IMR-90 (cell line): ENCODE measurements around the gene MEGF6. TPM values are rescaled to one million over a fixed set of nuclear protein-coding genes. Genes with fewer than 3 reads are reported as not detected.

Experiments
- ATAC-seq: fragments of 200-7000 bp; cut with Tn5 transposase; 2 replicates; pipeline ENCODE4 v1.9.1; 2020; ENCODE audit warnings: low read depth, mild to moderate bottlenecking, moderate library complexity
- BruUV-seq: library from RNA; stranded (reverse); fragments of 400-500 nt; replicated peaks from 2 replicates; lab custom pipeline; 2021; lab: Mats Ljungman, UMichigan
- CTCF ChIA-PET: fragments of 300-600 bp; formaldehyde crosslinking; extraction: SDS; loops from one replicate; lab custom pipeline; 2021; ENCODE audit warnings: antibody characterized with exemption; lab: Yijun Ruan, JAX
- POLR2A ChIA-PET: fragments of 300-600 bp; sonication (Branson Sonifier 250); formaldehyde crosslinking; loops from one replicate; lab custom pipeline; 2022; ENCODE audit warnings: antibody characterized with exemption; ENCODE audit not compliant: unreplicated experiment; lab: Charles Lee
- DNase-seq: peaks from one replicate; pipeline ENCODE4 v3.0.0; 2013
- H2AFZ ChIP-seq: replicated peaks from 2 replicates; pipeline ENCODE3; 2013; ENCODE audit warnings: low read length, mild to moderate bottlenecking; ENCODE audit not compliant: poor library complexity
- H2AK5ac ChIP-seq: 2 replicates; pipeline ENCODE4 v1.6.1; 2013; ENCODE audit warnings: low read depth, low read length, inconsistent platforms
- H2AK9ac ChIP-seq: replicated peaks from 2 replicates; pipeline ENCODE3; 2013; ENCODE audit warnings: mild to moderate bottlenecking, low read depth, low read length, moderate library complexity; ENCODE audit not compliant: poor library complexity
- H2BK120ac ChIP-seq: 2 replicates; pipeline ENCODE4 v1.6.1; 2013; ENCODE audit warnings: low read depth, low read length, inconsistent platforms
- H2BK15ac ChIP-seq: 3 replicates; pipeline ENCODE4 v1.6.1; 2013; ENCODE audit warnings: low read depth, low read length, inconsistent platforms
- H2BK20ac ChIP-seq: 2 replicates; pipeline ENCODE4 v1.6.1; 2013; ENCODE audit warnings: low read depth, mild to moderate bottlenecking, inconsistent platforms, low read length, moderate library complexity
- H2BK5ac ChIP-seq: 2 replicates; pipeline ENCODE4 v1.6.1; 2013; ENCODE audit warnings: mild to moderate bottlenecking, low read depth, low read length, inconsistent platforms; ENCODE audit not compliant: poor library complexity, severe bottlenecking
- H3K14ac ChIP-seq: replicated peaks from 2 replicates; pipeline ENCODE4 v1.6.1; 2013; ENCODE audit warnings: low read depth, low read length, inconsistent platforms
- H3K18ac ChIP-seq: 2 replicates; pipeline ENCODE4 v1.6.1; 2013; ENCODE audit warnings: low read depth, low read length, control low read depth
- H3K23ac ChIP-seq: 2 replicates; pipeline ENCODE4 v1.6.1; 2013; ENCODE audit warnings: low read depth, low read length, inconsistent platforms
- H3K27ac ChIP-seq: 2 replicates; pipeline ENCODE4 v1.5.1; 2013; ENCODE audit warnings: mild to moderate bottlenecking, control low read depth, low read length; ENCODE audit not compliant: insufficient read depth
- H3K27me3 ChIP-seq: 2 replicates; pipeline ENCODE4 v1.6.1; 2013; ENCODE audit warnings: low read length; ENCODE audit not compliant: control insufficient read depth, insufficient read depth
- H3K36me3 ChIP-seq: 2 replicates; pipeline ENCODE4 v1.6.1; 2013; ENCODE audit warnings: low read length, mixed read lengths; ENCODE audit not compliant: control insufficient read depth, insufficient read depth
- H3K4ac ChIP-seq: 2 replicates; pipeline ENCODE4 v1.6.1; 2013; ENCODE audit warnings: low read depth, low read length, inconsistent platforms
- H3K4me1 ChIP-seq: 2 replicates; pipeline ENCODE4 v1.6.1; 2013; ENCODE audit warnings: low read length, mixed read lengths; ENCODE audit not compliant: control insufficient read depth, insufficient read depth
- H3K4me2 ChIP-seq: 2 replicates; pipeline ENCODE4 v1.6.1; 2013; ENCODE audit warnings: low read depth, mild to moderate bottlenecking, control low read depth, low read length, moderate library complexity
- H3K4me3 ChIP-seq: 2 replicates; pipeline ENCODE4 v1.5.1; 2013; ENCODE audit warnings: low read depth, mild to moderate bottlenecking, control low read depth, low read length, moderate library complexity; ENCODE audit not compliant: insufficient read depth
- H3K56ac ChIP-seq: 2 replicates; pipeline ENCODE4 v1.6.1; 2013; ENCODE audit warnings: low read length, inconsistent platforms; ENCODE audit not compliant: insufficient read depth; ENCODE audit errors: extremely low read depth
- H3K79me1 ChIP-seq, 2 experiments: 2 replicates each; pipeline ENCODE4 v1.6.1; 2013; ENCODE audit warnings: low read length in 2 of 2, inconsistent platforms in 1 of 2, low read depth in 1 of 2
- H3K9ac ChIP-seq: 2 replicates; pipeline ENCODE4 v1.6.1; 2013; ENCODE audit warnings: low read depth, low read length, control low read depth
- H3K9me1 ChIP-seq: 2 replicates; pipeline ENCODE4 v1.6.1; 2013; ENCODE audit warnings: low read length, inconsistent platforms; ENCODE audit not compliant: insufficient read depth
- H3K9me3 ChIP-seq: 2 replicates; pipeline ENCODE4 v1.6.1; 2013; ENCODE audit warnings: low read length; ENCODE audit not compliant: control insufficient read depth, insufficient read depth
- H4K20me1 ChIP-seq: 2 replicates; pipeline ENCODE4 v1.6.1; 2013; ENCODE audit warnings: low read length, inconsistent platforms; ENCODE audit not compliant: insufficient read depth
- H4K5ac ChIP-seq: 2 replicates; pipeline ENCODE4 v1.6.1; 2013; ENCODE audit warnings: mild to moderate bottlenecking, low read depth, low read length, control low read depth
- H4K8ac ChIP-seq, 2 experiments: 2 replicates each; pipeline ENCODE4 v1.6.1; 2013; ENCODE audit warnings: low read depth in 2 of 2, low read length in 2 of 2, control low read depth in 1 of 2, inconsistent platforms in 1 of 2
- H4K91ac ChIP-seq: 2 replicates; pipeline ENCODE4 v1.6.1; 2013; ENCODE audit warnings: low read depth, low read length, inconsistent platforms; ENCODE audit not compliant: insufficient read depth
- BHLHE40 ChIP-seq: fragments of 150-350 bp; IDR thresholded peaks from 2 replicates; pipeline ENCODE4 v1.6.1; 2016; ENCODE audit warnings: mild to moderate bottlenecking, low read depth, low read length
- CEBPB ChIP-seq: IDR thresholded peaks from 2 replicates; pipeline ENCODE4 v1.6.1; 2012; ENCODE audit warnings: low read depth, low read length, improper control_type of control experiment
- CTCF ChIP-seq: conservative IDR thresholded peaks from 2 replicates; pipeline ENCODE4 v1.5.1; 2012; ENCODE audit warnings: mild to moderate bottlenecking, low read depth, low read length, improper control_type of control experiment
- FOS ChIP-seq: fragments of 150-350 bp; IDR thresholded peaks from 2 replicates; pipeline ENCODE4 v1.6.1; 2016; ENCODE audit warnings: low read depth, low read length
- MAFK ChIP-seq: IDR thresholded peaks from 2 replicates; pipeline ENCODE4 v1.6.1; 2012; ENCODE audit warnings: low read depth, low read length, improper control_type of control experiment
- MAZ ChIP-seq: IDR thresholded peaks from 2 replicates; pipeline ENCODE4 v1.6.1; 2012; ENCODE audit warnings: low read depth, mild to moderate bottlenecking, low read length, improper control_type of control experiment, moderate library complexity, borderline replicate concordance
- MXI1 ChIP-seq: IDR thresholded peaks from 2 replicates; pipeline ENCODE4 v1.6.1; 2012; ENCODE audit warnings: low read depth, mild to moderate bottlenecking, low read length, moderate library complexity, borderline replicate concordance
- NFE2L2 ChIP-seq: fragments of 150-350 bp; IDR thresholded peaks from 2 replicates; pipeline ENCODE4 v1.6.1; 2016; ENCODE audit warnings: low read depth, mild to moderate bottlenecking, low read length
- POLR2A ChIP-seq: IDR thresholded peaks from 2 replicates; pipeline ENCODE4 v1.6.1; 2012; ENCODE audit warnings: mild to moderate bottlenecking, low read depth, low read length
- RAD21 ChIP-seq: IDR thresholded peaks from 2 replicates; pipeline ENCODE4 v1.6.1; 2012; ENCODE audit warnings: low read length, improper control_type of control experiment
- RFX5 ChIP-seq: IDR thresholded peaks from 2 replicates; pipeline ENCODE4 v1.8.0; 2012; ENCODE audit warnings: low read depth, mild to moderate bottlenecking, low read length, moderate library complexity
- SMC3 ChIP-seq: fragments of 150-350 bp; IDR thresholded peaks from 2 replicates; pipeline ENCODE4 v1.6.1; 2016; ENCODE audit warnings: low read depth, mild to moderate bottlenecking, antibody characterized with exemption, low read length, moderate library complexity
- USF2 ChIP-seq: fragments of 150-350 bp; IDR thresholded peaks from 2 replicates; pipeline ENCODE4 v1.6.1; 2017; ENCODE audit warnings: mild to moderate bottlenecking, antibody characterized with exemption, low read length, low read depth
- WGBS, 2 experiments: methylation state at CpG; one replicate each; pipeline versions ENCODE4 v1.1.5 to v1.1.7; 2013; ENCODE audit warnings: missing lambda C conversion rate in 2 of 2; ENCODE audit not compliant: insufficient read length in 1 of 2; ENCODE audit errors: extremely low coverage in 2 of 2; 5-methylcytosine and 5-hydroxymethylcytosine counted together
- dilution Hi-C: fragments of 300-500 bp; cut with HindIII; formaldehyde crosslinking; loops from one replicate; pipeline ENCODE4 v1.14.3; 2018; ENCODE audit warnings: low sequenced_read_pairs; ENCODE audit not compliant: unreplicated experiment
- in situ Hi-C: fragments of 300-500 bp; cut with MboI; formaldehyde crosslinking; loops from 3 replicates; pipeline ENCODE4 v1.14.3; 2019; ENCODE audit warnings: low sequenced_read_pairs, inconsistent platforms, mixed read lengths
- intact Hi-C: fragments of 100-400 bp; cut with micrococcal nuclease; formaldehyde crosslinking; loops from 2 replicates; pipeline ENCODE4 v1.10.0; 2022
- polyA plus RNA-seq, 3 experiments: library from polyadenylated mRNA; depleted of rRNA; stranded (reverse); fragments of >200 nt; gene quantifications; 2 replicates each; pipeline ENCODE4 v1.2.3, GENCODE V29; 2012; ENCODE audit warnings: low replicate concordance in 1 of 3
- total RNA-seq: library from RNA; depleted of rRNA; stranded (reverse); fragments of >200 nt; gene quantifications from 2 replicates; pipeline ENCODE4 v1.2.3, GENCODE V29; 2012

Gene MEGF6
- total and polyA plus RNA-seq, 2 of the 4 experiments (the other 2 are of a cell fraction) = 0.72 to 4.1 TPM

GRCh38 chr1:3527774-3528173 is 83.5 kb downstream of the MEGF6 start:
- H3K4ac ChIP-seq = no peak overlapping the region
- H4K8ac ChIP-seq = no peak overlapping the region
- no peak overlapping the region for H3K18ac ChIP-seq
- H2BK5ac ChIP-seq = no peak overlapping the region
- ChIA-PET POLR2A (no interaction called here), CTCF (no interaction called here)
- no CpG with 5 or more reads among the region's 12 CpGs for WGBS, 2 experiments
- H2BK120ac ChIP-seq = no peak overlapping the region
- no peak overlapping the region for H3K23ac ChIP-seq
- H2AK5ac ChIP-seq = no peak overlapping the region
- H3K56ac ChIP-seq = no peak overlapping the region
- TF ChIP-seq POLR2A (no peak), MAZ (no peak), BHLHE40 (no peak), NFE2L2 (no peak), CEBPB (no peak), MXI1 (no peak), RAD21 (no peak), FOS (no peak), USF2 (no peak), MAFK (no peak), RFX5 (no peak), SMC3 (no peak), CTCF (no peak)
- no peaks in the 10 kb centered on the region for H3K9me3 ChIP-seq
- H2BK20ac ChIP-seq = no peak overlapping the region
- H3K27ac ChIP-seq = no peak overlapping the region
- no peaks in the 10 kb centered on the region for H3K27me3 ChIP-seq
- BruUV-seq = no TSS peak
- H3K9me1 ChIP-seq = peaks cover 2% of the 10 kb centered on the region; the same call in 1 of the 2 replicates
- H3K79me1 ChIP-seq = peaks cover 0 to 10% of the 10 kb centered on the region in 2 experiments; a peak in 2 of 4 replicates
- in situ Hi-C loops (no loop called here), dilution Hi-C loops (no loop called here), intact Hi-C loops (no loop called here)
- H2AFZ ChIP-seq = no peak overlapping the region
- H2BK15ac ChIP-seq = no peak overlapping the region
- no peaks in the 10 kb centered on the region for H3K36me3 ChIP-seq
- ATAC-seq = no peak
- no peak overlapping the region for H4K5ac ChIP-seq
- H4K20me1 ChIP-seq = no peaks in the 10 kb centered on the region; the same call in 1 of the 2 replicates
- no peak for DNase-seq
- no peak overlapping the region for H3K9ac ChIP-seq
- no peak overlapping the region for H2AK9ac ChIP-seq
- H3K4me3 ChIP-seq = no peak overlapping the region
- peaks cover 4% of the 10 kb centered on the region for H3K4me1 ChIP-seq
- no peak overlapping the region for H3K14ac ChIP-seq
- no peak overlapping the region for H4K91ac ChIP-seq
- H3K4me2 ChIP-seq = no peak overlapping the region
